CD4-positive, alpha-beta memory T cell (primary cell): ENCODE measurements around the gene ITM2B. TPM values are rescaled to one million over a fixed set of nuclear protein-coding genes. Genes with fewer than 3 reads are reported as not detected.
"Not testable (repeated sequence)": the region's sequence is repeated elsewhere in the genome, so short reads cannot be mapped to it uniquely, and the experiment has no call there.

Experiments used
- CTCF ChIA-PET: fragments of 350-600 bp; sonication (Branson Sonifier 250); formaldehyde crosslinking; loops from one replicate; lab custom pipeline; 2021; ENCODE audit warnings: inconsistent platforms; ENCODE audit not compliant: partially characterized antibody; lab: Charles Lee
- POLR2A ChIA-PET: fragments of 350-600 bp; sonication (Branson Sonifier 250); formaldehyde crosslinking; loops from one replicate; lab custom pipeline; 2021; ENCODE audit not compliant: partially characterized antibody; lab: Charles Lee
- DNase-seq, 5 donors: peaks; one replicate each; pipeline versions ENCODE4 v3.0.0 to v3.0.0-alpha.2; 2020 to 2022; ENCODE audit warnings: mixed read lengths in 1 of 5
- H3K27ac ChIP-seq: one replicate; pipeline ENCODE4 v1.7.0; 2013; ENCODE audit warnings: low read depth, low read length
- H3K27me3 ChIP-seq: 2 replicates; pipeline ENCODE4 v1.7.0; 2013; ENCODE audit warnings: mild to moderate bottlenecking, low read length, moderate library complexity; ENCODE audit not compliant: insufficient read depth
- H3K36me3 ChIP-seq: 2 replicates; pipeline ENCODE4 v1.7.0; 2013; ENCODE audit warnings: mild to moderate bottlenecking, low read length, moderate library complexity; ENCODE audit not compliant: insufficient read depth
- H3K4me1 ChIP-seq: 2 replicates; pipeline ENCODE4 v1.7.0; 2013; ENCODE audit warnings: mild to moderate bottlenecking, low read length, moderate library complexity; ENCODE audit not compliant: insufficient read depth
- H3K4me3 ChIP-seq, 2 donors: one replicate each; pipeline ENCODE4 v1.7.0; 2013; ENCODE audit warnings: low read length in 2 of 2, mild to moderate bottlenecking in 1 of 2
- H3K9me3 ChIP-seq, 2 donors: one replicate each; pipeline ENCODE4 v1.7.0; 2013; ENCODE audit warnings: low read length in 2 of 2, control low read depth in 1 of 2; ENCODE audit not compliant: control insufficient read depth in 1 of 2
- H3K27ac Mint-ChIP-seq, 7 donors: one replicate each; pipeline ENCODE4 v1.8.0; 2020 to 2021; ENCODE audit warnings: mixed read lengths in 7 of 7, mild to moderate bottlenecking in 6 of 7, inconsistent platforms in 3 of 7, moderate library complexity in 3 of 7
- H3K27me3 Mint-ChIP-seq, 2 donors: one replicate each; pipeline ENCODE4 v1.8.0; 2020 to 2021; ENCODE audit warnings: mixed read lengths in 2 of 2
- H3K36me3 Mint-ChIP-seq, 2 donors: one replicate each; pipeline ENCODE4 v1.8.0; 2020 to 2021; ENCODE audit warnings: mixed read lengths in 2 of 2, inconsistent platforms in 1 of 2, mild to moderate bottlenecking in 1 of 2
- H3K4me1 Mint-ChIP-seq, 4 donors: one replicate each; pipeline ENCODE4 v1.8.0; 2020 to 2021; ENCODE audit warnings: mixed read lengths in 4 of 4, mild to moderate bottlenecking in 1 of 4
- H3K4me3 Mint-ChIP-seq, 8 donors: one replicate each; pipeline ENCODE4 v1.8.0; 2020 to 2021; ENCODE audit warnings: mixed read lengths in 8 of 8, mild to moderate bottlenecking in 7 of 8, moderate library complexity in 6 of 8, inconsistent platforms in 3 of 8
- H3K9me3 Mint-ChIP-seq, 8 donors: one replicate each; pipeline ENCODE4 v1.8.0; 2020 to 2021; ENCODE audit warnings: mixed read lengths in 8 of 8, mild to moderate bottlenecking in 5 of 8, inconsistent platforms in 3 of 8, moderate library complexity in 1 of 8
- intact Hi-C: fragments of 100-400 bp; cut with micrococcal nuclease; formaldehyde crosslinking; loops from one replicate; pipeline ENCODE4 v1.15.1; 2023
- polyA plus RNA-seq, 2 donors: library from polyadenylated mRNA; unstranded; fragments of 300-500 nt; fragmentation: Illumina TruSeq; gene quantifications; one replicate each; pipeline ENCODE4 v1.2.3, GENCODE V29; 2021
- total RNA-seq, 2 experiments: library from RNA; stranded (reverse); gene quantifications; one replicate each; pipeline ENCODE4 v1.2.3, GENCODE V29; 2021

The ITM2B gene
- total and polyA plus RNA-seq, 4 experiments from 2014 or later: 653 to 1,558 (median 1,062) TPM

GRCh38 chr13:48189171-48189570, 43.8 kb upstream of the ITM2B start:
- Mint-ChIP-seq H3K27me3 (no peaks in the 10 kb centered on the region), H3K27ac (peak overlapping the region in 1 of 7 donors; percentile 29), H3K4me3 (no peak overlapping the region), H3K4me1 (peaks cover 30 to 68% (median 49%) of the 10 kb centered on the region in 4 donors), H3K36me3 (no peaks in the 10 kb centered on the region), H3K9me3 (peaks cover 0 to 3% (median 0%) of the 10 kb centered on the region in 8 donors)
- DNase-seq: no peak
- no peak overlapping the region for H3K27ac ChIP-seq
- H3K36me3 ChIP-seq: no peaks in the 10 kb centered on the region
- intact Hi-C loops: no loop called here
- H3K4me1 ChIP-seq: peaks cover 58% of the 10 kb centered on the region
- ChIA-PET CTCF (interaction anchor here (2.0 kb wide), 1 partner anchor 62 kb away, joined by 4 read pairs; no protein-coding TSS in a partner anchor), POLR2A (interaction anchor here (1.9 to 3.0 kb wide), 2 partner anchors 32 to 40 kb away, joined by 5 to 19 read pairs; no protein-coding TSS in a partner anchor)
- H3K4me3 ChIP-seq: no peak overlapping the region
- no peaks in the 10 kb centered on the region for H3K9me3 ChIP-seq
- no peaks in the 10 kb centered on the region for H3K27me3 ChIP-seq

GRCh38 chr13:48192411-48192935, 40.5 kb upstream of the ITM2B start:
- H3K9me3 ChIP-seq: no peaks in the 10 kb centered on the region
- H3K36me3 ChIP-seq: no peaks in the 10 kb centered on the region
- peaks cover 21 to 42% (median 31%) of the 10 kb centered on the region in 4 donors for H3K4me1 Mint-ChIP-seq
- no peak overlapping the region for H3K4me3 ChIP-seq
- H3K4me1 ChIP-seq: peaks cover 30% of the 10 kb centered on the region
- H3K36me3 Mint-ChIP-seq: peaks cover 0 to 4% of the 10 kb centered on the region in 2 donors
- H3K9me3 Mint-ChIP-seq: no peaks in the 10 kb centered on the region
- no peaks in the 10 kb centered on the region for H3K27me3 ChIP-seq
- POLR2A ChIA-PET: no interaction called here
- no peak overlapping the region for H3K4me3 Mint-ChIP-seq
- H3K27ac Mint-ChIP-seq: no peak overlapping the region
- H3K27ac ChIP-seq: no peak overlapping the region
- H3K27me3 Mint-ChIP-seq: no peaks in the 10 kb centered on the region
- DNase-seq: no peak
- intact Hi-C loops: no loop called here
- CTCF ChIA-PET: interaction anchor here (1.5 kb wide), 1 partner anchor 11 kb away, joined by 4 read pairs; no protein-coding TSS in a partner anchor

GRCh38 chr13:48194379-48194754, 38.6 kb upstream of the ITM2B start:
- peaks cover 7 to 26% (median 15%) of the 10 kb centered on the region in 4 donors for H3K4me1 Mint-ChIP-seq
- CTCF ChIA-PET: interaction anchor here (1.5 to 2.0 kb wide), 2 partner anchors 9 to 68 kb away, joined by 3 to 8 read pairs; no protein-coding TSS in a partner anchor
- peak overlapping the region in 2 of 8 donors; percentile 26 to 72 for H3K4me3 Mint-ChIP-seq
- intact Hi-C loops: no loop called here
- no peak overlapping the region for H3K27ac ChIP-seq
- no peaks in the 10 kb centered on the region for H3K9me3 Mint-ChIP-seq
- H3K4me1 ChIP-seq: peaks cover 13% of the 10 kb centered on the region
- H3K27me3 Mint-ChIP-seq: no peaks in the 10 kb centered on the region
- peaks cover 0 to 4% of the 10 kb centered on the region in 2 donors for H3K36me3 Mint-ChIP-seq
- no peaks in the 10 kb centered on the region for H3K36me3 ChIP-seq
- H3K27me3 ChIP-seq: no peaks in the 10 kb centered on the region
- no peak for DNase-seq
- H3K9me3 ChIP-seq: no peaks in the 10 kb centered on the region
- H3K4me3 ChIP-seq: no peak overlapping the region
- H3K27ac Mint-ChIP-seq: peak overlapping the region in 3 of 7 donors; percentile 1 to 30 (median 13)
- POLR2A ChIA-PET: interaction anchor here (1.0 kb wide), 1 partner anchor 14 kb away, joined by 3 read pairs; no protein-coding TSS in a partner anchor

- H3K27ac ChIP-seq: no peak overlapping the region
- no peak overlapping the region for H3K4me3 Mint-ChIP-seq
- H3K4me1 Mint-ChIP-seq: peaks cover 6 to 11% (median 8%) of the 10 kb centered on the region in 4 donors
- peaks cover 0 to 4% (median 0%) of the 10 kb centered on the region in 8 donors for H3K9me3 Mint-ChIP-seq
- H3K4me3 ChIP-seq: no peak overlapping the region
- ChIA-PET CTCF (interaction anchor here (1.8 to 2.1 kb wide), 2 partner anchors 21 to 72 kb away, joined by 6 to 8 read pairs; no protein-coding TSS in a partner anchor), POLR2A (interaction anchor here (0.6 to 1.0 kb wide), 3 partner anchors 42 to 101 kb away, joined by 3 to 4 read pairs (median 3); no protein-coding TSS in a partner anchor)
- peaks cover 0 to 9% of the 10 kb centered on the region in 2 donors for H3K36me3 Mint-ChIP-seq
- H3K4me1 ChIP-seq: peaks cover 1% of the 10 kb centered on the region
- DNase-seq: no peak
- H3K9me3 ChIP-seq: no peaks in the 10 kb centered on the region
- no peaks in the 10 kb centered on the region for H3K27me3 ChIP-seq
- intact Hi-C loops: no loop called here
- H3K36me3 ChIP-seq: no peaks in the 10 kb centered on the region
- H3K27me3 Mint-ChIP-seq: no peaks in the 10 kb centered on the region
- peak overlapping the region in 2 of 7 donors; percentile 36 to 67 for H3K27ac Mint-ChIP-seq
Observed at GRCh38 chr13:48199404-48199946, 33.5 kb upstream of the ITM2B start.

- CTCF ChIA-PET: interaction anchor here (0.6 to 1.1 kb wide), 2 partner anchors 20 to 30 kb away, joined by 3 read pairs; no protein-coding TSS in a partner anchor
Observed at GRCh38 chr13:48201044-48201443, 32.0 kb upstream of the ITM2B start.

GRCh38 chr13:48207207-48207606, 25.8 kb upstream of the ITM2B start:
- H3K27ac Mint-ChIP-seq, H3K27me3 Mint-ChIP-seq, H3K4me3 ChIP-seq, H3K4me3 Mint-ChIP-seq, DNase-seq, POLR2A ChIA-PET, H3K27ac ChIP-seq, H3K36me3 ChIP-seq, H3K27me3 ChIP-seq, H3K9me3 ChIP-seq, CTCF ChIA-PET, H3K4me1 ChIP-seq, intact Hi-C loops: not testable (repeated sequence)
- H3K36me3 Mint-ChIP-seq: peaks cover 4 to 14% of the 10 kb centered on the region in 2 donors
- peaks cover 0 to 20% (median 16%) of the 10 kb centered on the region in 8 donors for H3K9me3 Mint-ChIP-seq
- H3K4me1 Mint-ChIP-seq: peaks cover 2 to 11% (median 8%) of the 10 kb centered on the region in 4 donors

More at GRCh38 chr13:48201044-48201443, 32.0 kb upstream of the ITM2B start:
- no peak for DNase-seq
- no peak overlapping the region for H3K4me3 ChIP-seq
- Mint-ChIP-seq H3K27ac (no peak overlapping the region), H3K4me1 (peaks cover 5 to 10% (median 8%) of the 10 kb centered on the region in 4 donors), H3K36me3 (peaks cover 0 to 16% of the 10 kb centered on the region in 2 donors), H3K4me3 (no peak overlapping the region), H3K9me3 (peaks cover 0 to 4% (median 1%) of the 10 kb centered on the region in 8 donors), H3K27me3 (no peaks in the 10 kb centered on the region)
- H3K27ac ChIP-seq: no peak overlapping the region
- no peaks in the 10 kb centered on the region for H3K27me3 ChIP-seq
- H3K4me1 ChIP-seq: no peaks in the 10 kb centered on the region
- no peaks in the 10 kb centered on the region for H3K9me3 ChIP-seq
- no peaks in the 10 kb centered on the region for H3K36me3 ChIP-seq
- intact Hi-C loops: no loop called here
- POLR2A ChIA-PET: interaction anchor here (1.6 kb wide), 1 partner anchor 32 kb away, joined by 4 read pairs; the partner anchor contains the start of gene ITM2B

GRCh38 chr13:48210178-48210577, 22.8 kb upstream of the ITM2B start:
- no peak for DNase-seq
- Histone ChIP-seq H3K4me1 (no peaks in the 10 kb centered on the region), H3K9me3 (no peaks in the 10 kb centered on the region), H3K27ac (no peak overlapping the region), H3K27me3 (no peaks in the 10 kb centered on the region), H3K4me3 (no peak overlapping the region), H3K36me3 (no peaks in the 10 kb centered on the region)
- H3K4me1 Mint-ChIP-seq: peaks cover 8 to 21% (median 14%) of the 10 kb centered on the region in 4 donors
- H3K27me3 Mint-ChIP-seq: peaks cover 0 to 1% of the 10 kb centered on the region in 2 donors
- POLR2A ChIA-PET: interaction anchor here (3.0 kb wide), 1 partner anchor 11 kb away, joined by 13 read pairs; no protein-coding TSS in a partner anchor
- CTCF ChIA-PET: no interaction called here
- H3K27ac Mint-ChIP-seq: peak overlapping the region in 1 of 7 donors; percentile 37
- peaks cover 0 to 20% (median 13%) of the 10 kb centered on the region in 8 donors for H3K9me3 Mint-ChIP-seq
- intact Hi-C loops: no loop called here
- no peak overlapping the region for H3K4me3 Mint-ChIP-seq
- H3K36me3 Mint-ChIP-seq: peaks cover 4 to 6% of the 10 kb centered on the region in 2 donors
